Amniotic stem cell (primary cell): Measurements from ENCODE around the gene SLC22A12.
"Not testable (repeated sequence)": the region's sequence is repeated elsewhere in the genome, so short reads cannot be mapped to it uniquely, and the experiment has no call there.

Source experiments
- DNase-seq: peaks from one replicate; lab custom pipeline; 2025; lab: John Stamatoyannopoulos, UW

The SLC22A12 gene

DNA sequence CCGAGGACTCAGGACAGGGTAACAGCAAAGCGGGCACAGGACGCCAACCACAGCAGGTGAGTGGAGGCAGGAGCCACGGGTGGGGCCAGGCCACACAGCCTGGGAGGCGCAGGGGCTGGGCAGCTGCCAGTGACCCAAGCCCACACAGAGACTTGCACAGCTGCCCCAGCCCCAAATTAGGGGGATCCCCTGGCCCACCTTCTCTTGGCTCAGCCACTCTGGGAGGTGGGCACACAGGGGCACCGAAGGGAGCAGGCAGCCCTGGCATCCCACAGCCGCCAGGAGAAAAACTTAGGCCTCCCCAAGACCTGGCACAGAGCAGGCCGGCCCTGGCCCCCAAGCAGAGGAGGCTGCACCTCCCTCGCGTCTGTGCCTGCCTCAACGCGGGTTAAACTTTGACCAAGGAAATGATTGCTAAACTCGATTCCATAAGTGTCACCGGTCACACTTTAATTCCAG is at the start of gene SLC22A12:
Gene SLC22A12 (plus strand): TSS at position 458 of the 459 bp plus-strand sequence. CDS start 337 bp downstream, outside the sequence.
- DNase-seq = no peak

DNA sequence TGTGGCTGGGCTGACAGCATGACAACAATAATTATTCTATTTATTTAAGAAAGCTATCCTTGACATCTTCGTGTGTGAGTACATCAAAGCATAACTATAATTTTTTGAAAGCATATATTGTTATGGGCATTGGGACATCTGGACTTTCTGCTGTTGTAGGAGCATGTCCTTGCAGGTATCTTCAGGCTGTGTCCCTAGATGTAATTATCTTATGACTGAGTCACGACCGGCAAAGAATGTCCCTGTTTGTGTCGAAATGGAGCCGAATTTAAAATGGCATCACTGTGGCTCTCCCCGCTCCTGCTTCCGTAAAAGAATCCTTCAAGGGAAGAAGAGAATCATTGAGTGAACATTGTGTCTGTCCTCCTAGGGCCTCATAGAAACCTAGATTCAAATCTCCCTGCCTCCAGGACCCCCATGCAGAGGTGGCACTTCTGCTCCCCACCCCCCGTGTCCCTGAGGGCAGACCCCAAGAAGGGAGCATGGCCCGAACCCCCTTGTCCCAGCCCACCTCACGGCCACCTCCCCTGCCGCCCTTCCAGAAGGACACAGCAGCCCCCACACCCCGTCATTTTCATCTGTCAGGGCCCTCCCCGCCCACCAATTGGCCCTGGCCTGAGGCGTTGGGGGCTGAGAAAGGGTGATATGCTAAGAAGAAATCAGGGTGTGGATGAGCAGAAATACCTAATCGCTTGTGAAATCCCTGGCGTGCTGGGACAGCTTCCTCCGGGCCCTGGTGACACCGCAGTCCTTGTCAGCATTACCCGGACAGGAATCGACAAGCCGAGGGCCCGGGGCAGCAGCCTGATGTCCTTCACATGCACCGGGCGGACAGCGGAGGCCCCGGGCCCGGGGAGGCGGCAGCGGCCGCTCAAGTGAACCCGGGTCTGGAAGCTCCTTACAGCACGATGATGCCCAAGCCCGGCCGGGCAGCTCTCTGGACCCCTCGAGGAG is 48.6 kb upstream of the SLC22A12 start:
- DNase-seq = no peak

DNA sequence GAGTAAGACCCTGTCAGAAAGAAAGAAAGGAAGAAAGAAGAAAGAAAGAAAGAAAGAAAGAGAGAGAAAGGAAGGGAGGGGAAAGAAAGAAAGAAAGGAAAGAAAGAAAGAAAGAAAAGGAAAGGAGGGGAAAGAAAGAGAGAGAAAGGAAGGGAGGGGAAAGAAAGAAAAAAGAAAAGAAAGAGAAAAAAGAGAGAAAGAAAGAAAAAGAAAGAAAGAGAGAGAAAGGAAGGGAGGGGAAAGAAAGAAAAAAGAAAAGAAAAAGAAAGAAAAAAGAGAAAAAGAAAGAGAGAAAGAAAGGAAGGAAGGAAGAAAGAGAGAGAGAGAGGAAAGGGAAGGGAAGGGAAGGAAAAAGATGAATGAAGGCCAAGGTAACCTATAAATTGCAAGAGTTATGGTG is 47.2 kb upstream of the SLC22A12 start:
- DNase-seq = no peak

DNA sequence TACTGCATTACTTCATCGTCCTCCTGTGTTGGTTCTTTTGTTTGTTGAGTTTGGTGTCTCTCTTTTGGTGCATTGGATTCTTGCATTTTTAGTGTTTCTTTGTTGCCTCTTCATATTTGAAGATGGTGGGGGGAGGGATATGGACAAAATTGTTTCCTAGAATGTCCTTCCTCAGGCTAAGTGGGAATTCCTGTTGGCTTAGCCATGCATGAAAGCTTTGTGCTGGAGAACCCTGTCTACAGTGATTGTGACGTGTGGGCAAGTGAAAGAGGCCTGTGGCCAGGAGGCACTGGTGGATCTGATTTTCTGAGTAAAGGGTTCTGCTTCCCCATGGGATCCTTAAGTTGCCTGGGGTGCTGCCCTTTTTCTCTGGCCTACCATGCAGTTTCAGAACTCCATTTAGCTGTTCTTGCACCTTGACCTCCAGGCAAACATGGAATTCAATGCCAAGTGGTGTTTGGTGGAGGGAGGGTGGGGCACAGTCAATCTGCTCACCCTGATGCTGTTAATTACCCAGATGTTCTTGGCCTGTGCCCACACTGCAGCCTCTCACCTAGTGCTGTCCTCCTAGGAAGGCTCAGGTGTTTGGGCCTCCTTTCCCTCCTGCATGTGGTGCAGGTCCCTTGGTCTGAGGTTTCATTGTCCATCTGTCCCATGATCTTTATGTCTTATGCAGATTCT is 46.3 kb upstream of the SLC22A12 start:
- DNase-seq = no peak

DNA sequence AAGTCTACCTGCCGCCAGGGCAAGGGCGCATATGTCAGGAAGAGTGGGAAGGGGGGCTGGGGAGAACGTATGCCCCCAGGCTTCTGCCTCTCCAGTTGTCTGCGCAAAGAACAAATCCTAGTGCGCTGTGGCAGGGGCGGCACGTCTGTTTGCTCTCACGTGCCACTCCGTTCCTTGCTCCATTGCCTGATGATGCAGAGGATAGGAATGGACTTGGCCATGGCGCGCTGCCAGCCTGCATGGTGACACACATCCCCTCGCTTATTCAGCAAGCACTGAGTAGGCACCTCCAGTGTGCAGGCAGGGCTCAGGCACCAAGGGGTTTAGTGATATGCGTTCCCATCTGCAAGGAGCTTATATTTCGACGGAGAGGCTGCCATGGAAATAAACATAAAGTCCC is 45.4 kb upstream of the SLC22A12 start:
- no peak for DNase-seq

DNA sequence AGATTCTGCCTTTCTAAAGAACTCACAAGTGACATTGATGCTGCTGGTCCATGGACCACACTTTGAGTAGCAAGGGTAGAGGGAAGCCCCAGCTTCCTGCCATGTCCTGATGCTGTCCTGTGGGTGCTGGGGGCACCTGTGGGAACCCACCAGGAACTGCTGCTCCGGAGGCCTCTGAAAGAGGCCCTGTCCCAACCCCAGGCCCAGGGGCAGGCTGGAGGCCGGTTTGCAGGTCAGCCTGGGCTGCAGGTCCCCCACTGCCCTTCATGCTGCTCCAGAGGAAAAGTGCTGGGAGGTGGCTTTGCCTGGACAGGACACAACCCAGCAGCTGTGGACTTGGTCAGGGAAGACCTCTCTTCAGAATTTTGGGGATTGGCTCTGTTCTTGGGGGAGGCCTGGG is 44.8 kb upstream of the SLC22A12 start:
- DNase-seq = no peak

DNA sequence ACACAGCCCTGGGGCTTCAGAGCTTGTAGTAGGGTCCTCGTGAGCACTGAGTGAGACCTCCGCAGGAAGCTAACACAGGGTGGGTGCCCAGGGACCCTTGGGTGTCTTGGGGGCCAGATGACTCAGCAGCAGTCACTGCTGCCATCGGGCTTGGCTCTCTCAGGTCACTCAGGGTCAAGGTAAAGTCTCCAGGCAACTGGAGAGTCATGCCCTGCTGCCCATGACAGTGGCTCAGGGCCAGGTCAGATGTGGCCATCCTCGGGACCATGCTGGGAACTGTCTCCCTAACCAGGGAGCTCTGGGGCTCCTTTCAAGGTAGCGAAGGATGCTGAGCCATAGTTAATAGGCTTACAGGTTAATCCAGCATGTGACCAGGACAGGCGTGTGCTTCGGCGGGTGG is 44.4 kb upstream of the SLC22A12 start:
- DNase-seq = no peak

DNA sequence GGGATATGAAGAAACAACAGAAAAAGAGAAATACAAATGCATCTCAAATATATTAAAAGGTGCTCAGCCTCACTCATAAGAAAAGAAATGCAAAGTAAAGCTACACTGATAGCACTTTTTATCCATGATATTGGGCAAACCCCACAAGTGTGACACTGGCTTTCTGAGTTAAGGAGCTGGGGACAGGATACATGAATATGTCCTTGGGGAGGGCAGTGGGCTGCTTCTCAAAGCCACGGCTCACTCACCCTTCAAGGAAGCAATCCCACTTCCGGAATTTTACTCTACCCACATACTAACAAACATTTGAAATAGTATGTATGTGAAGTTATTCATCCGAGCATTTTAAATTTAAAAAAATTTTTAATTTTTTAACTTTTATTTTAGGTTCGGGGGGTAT is 41.1 kb upstream of the SLC22A12 start:
- DNase-seq = no peak

DNA sequence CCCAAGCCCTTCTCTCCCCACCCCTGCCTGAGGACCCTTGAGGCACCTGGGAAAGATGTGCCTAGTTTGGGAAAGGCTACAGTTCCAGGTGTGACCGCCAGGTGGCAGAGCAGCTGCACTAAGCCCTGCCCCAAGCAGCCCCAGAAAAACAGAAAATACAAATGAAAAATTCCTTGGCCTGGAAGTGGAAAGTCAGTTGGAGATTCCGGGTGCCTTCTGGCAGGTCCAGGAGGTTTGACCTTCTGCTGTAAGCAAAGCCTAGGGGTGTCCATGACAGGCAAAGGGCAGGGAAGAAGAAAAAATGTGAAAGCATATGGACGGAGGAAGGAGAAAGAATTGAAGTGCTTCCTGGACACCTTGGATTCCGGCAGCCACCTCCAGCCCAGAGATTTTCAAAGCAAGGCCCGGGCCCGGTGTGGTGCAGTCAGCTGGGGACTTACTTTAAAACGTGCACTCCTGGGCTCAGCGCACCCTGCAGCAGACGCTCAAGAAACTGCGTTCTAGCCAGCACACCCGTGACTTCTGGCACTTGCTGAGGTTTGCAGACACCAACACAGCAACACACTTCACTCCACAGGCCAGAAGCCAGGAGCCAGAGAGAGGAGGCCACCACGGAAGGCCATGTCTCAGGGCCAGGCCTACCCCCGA is 37.3 kb upstream of the SLC22A12 start:
- DNase-seq = no peak

DNA sequence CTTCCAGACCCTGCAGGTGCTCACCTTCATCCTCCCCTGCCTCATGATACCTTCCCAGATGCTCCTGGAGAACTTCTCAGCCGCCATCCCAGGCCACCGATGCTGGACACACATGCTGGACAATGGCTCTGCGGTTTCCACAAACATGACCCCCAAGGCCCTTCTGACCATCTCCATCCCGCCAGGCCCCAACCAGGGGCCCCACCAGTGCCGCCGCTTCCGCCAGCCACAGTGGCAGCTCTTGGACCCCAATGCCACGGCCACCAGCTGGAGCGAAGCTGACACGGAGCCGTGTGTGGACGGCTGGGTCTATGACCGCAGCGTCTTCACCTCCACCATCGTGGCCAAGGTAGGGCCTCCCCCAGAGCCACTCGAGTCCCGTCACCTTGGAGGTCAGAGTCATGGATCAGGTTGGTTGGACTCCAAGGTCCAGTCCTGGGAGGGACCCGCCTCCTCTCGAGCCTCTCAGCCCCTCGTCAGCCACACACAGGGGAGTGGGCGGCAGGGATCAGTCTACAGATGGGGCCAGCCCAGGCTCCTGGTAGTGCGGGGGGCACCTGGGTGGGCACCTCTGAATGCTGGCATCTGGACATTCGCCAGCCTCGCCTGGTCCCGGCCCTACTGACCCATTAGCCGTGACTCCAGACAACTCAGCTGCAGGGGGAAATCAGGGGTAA is 34.8 kb upstream of the SLC22A12 start:
- no peak for DNase-seq

DNA sequence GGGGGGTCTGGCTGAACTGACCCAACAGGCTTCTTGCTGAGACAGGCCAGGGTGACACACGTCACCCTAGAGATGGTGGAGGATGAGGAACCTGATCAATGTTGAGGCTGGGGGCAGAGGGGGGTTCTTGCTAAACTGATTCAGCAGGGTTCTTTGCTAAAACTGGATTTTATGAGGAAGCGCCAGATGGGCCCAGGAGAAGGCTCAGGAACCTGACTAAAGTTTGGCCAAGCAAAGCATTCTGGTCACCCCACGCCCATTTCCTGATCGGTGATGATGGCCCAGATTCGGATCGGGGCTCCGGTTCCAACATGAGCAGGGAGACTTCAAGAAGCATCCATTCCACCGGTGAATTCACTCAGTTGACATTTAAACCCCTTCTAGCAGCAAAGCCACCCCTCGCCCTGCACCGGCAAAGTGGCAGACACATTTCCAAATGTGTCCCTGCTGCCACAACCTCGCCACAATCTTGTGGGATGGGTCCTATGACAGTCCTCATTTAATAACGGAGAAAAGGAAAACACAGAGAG is 34.2 kb upstream of the SLC22A12 start:
- DNase-seq = no peak

DNA sequence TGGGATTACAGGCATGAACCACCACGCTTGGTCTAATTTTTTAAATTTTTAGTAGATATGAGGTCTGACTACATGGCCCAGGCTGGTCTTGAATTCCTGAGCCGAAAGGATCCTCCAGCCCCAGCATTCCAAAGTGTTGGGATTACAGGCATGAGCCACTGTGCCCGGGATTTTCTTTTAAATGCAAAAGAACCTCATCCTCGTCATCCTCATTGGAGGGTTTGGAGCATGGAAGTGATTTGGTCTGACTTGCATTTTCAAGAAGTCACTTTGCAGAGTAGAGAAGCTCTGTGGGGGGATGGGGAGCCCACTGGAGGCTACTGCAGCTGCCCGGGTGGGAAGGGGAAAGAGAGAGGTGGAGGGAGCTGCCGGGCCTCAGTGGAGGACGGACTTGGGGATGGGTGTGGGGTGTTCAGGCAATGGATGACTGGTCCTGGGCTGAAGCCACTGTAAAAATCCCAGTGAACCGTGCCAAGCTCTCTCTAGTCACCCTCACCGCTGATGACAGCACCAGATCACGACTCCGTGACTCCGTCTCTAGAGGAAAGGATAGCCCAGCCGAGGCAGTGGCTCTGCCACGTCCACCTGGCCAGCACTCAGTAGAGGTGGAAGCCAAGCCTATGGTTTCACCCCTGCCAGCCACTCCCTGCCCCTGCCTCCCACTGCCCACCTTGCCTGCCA is 32.8 kb upstream of the SLC22A12 start:
- DNase-seq = no peak

DNA sequence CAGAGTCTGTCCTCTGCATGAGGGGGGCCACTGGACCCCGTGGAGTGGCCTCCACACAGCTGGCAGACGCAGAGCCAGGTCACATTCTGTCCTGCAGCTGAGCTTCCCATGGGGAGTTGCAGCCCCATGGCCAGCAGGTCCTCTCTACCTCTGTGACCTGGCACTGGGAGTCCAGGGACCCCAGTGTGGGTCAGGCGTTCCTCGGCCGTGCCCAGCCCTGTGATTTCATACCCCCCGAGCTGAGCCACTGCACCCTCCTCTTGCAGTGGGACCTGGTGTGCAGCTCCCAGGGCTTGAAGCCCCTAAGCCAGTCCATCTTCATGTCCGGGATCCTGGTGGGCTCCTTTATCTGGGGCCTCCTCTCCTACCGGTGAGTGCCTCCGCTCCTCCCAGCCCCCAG is 32.2 kb upstream of the SLC22A12 start:
- DNase-seq = no peak

DNA sequence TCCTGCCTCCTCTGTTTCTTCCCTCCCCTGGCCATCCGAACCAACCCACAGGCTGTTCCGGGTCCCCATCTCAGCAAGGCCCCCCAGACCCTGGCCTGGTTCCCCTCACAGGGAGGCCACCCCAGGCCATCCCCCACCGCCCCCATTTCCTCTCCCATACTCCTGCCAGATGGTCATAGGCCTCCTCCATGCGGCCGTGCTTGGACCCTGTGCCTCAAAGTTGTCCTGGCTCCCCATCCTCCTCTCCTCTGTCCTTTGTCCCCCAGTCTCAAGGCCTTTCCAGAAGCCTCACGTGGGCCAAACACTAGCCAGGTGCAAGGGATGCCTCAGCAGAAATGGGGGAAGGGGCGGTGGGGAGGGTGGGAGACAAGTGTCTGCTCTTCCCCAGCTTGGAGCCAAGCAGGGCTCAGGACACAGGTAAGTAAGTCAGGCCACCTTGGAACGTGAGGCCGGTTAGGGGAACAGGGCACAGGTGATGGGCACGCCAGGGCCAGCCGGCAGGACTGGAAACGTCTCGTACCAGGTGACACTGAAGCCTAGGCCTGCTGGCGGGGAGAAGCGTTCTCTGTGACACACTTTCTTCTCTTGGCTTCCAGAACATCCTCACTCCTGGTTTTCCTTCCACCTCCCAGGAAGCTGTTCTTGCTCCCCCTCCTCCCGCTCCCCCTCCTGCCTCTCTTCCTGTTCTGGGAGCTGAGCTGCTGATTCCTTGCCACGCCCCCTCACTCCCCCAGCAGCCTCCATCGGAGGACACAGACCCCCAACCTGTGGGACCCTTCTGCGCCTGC is 31.5 kb upstream of the SLC22A12 start:
- no peak for DNase-seq

DNA sequence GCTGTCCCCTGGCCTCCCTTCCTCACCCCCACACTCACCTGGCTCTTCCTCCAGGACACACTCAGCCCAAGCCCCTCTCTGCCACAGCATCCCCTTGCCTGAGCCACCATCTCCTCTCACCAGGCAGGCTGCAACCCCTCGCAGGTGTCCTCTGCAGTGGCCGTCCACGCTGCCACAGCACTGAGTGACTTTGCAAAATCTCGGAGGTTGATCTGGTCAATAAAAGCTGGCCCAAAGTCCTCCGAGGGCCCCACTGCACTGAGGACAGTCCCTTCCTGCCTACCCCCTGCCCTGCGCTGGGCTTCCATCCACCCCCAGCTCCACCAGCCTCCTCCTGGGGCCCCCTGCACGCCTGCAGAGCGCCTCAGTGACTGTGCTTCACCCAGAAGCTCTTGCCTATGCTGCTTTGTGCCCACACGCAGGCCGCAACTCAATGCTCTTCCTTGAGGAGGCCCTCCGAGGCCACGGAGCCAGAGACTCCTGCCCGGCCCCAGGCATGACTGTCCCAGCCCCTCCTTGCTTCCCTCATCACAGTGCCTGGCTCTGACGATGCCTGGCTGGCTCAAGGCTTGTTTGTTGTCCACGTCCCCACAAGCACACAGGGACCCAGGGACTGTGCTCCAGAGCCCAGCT is 30.8 kb upstream of the SLC22A12 start:
- no peak for DNase-seq

DNA sequence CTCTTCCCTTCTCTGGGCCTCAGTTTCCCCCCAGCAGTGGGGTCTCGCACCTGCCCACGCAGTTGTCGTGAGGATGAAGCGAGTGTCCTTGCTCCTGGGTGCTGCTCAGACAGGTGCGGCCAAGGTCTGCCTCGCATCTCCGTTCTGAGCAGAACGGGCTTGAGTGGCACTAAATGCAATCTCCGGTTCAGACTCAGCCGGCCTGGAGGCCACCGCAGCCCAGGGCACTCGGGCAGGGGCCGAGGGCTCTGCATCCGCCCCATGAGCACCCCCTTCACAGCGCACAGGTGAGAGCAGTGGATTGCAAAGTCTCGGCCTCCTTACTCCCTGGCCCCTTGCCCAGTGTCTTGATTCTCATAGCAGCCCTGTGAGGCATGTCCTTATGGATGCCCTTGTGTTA is 30.1 kb upstream of the SLC22A12 start:
- DNase-seq = no peak

DNA sequence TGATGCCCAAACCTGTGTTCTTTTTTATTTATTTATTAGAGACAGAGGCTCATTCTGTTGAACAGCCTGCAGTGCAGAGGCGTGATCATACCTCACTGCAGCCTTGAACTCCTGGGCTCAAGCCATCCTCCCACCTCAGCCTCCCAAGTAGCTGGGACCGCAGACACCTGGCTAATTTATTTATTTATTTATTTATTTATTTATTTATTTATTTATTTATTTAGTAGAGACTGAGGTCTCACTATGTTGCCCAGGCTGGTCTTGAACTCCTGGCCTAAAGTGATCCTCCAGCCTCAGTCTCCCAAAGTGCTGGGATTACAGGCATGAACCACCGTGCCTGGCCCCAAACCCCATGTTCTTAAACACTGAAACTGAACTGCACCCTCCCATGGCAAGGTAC is 29.6 kb upstream of the SLC22A12 start:
- DNase-seq = not testable (repeated sequence)

DNA sequence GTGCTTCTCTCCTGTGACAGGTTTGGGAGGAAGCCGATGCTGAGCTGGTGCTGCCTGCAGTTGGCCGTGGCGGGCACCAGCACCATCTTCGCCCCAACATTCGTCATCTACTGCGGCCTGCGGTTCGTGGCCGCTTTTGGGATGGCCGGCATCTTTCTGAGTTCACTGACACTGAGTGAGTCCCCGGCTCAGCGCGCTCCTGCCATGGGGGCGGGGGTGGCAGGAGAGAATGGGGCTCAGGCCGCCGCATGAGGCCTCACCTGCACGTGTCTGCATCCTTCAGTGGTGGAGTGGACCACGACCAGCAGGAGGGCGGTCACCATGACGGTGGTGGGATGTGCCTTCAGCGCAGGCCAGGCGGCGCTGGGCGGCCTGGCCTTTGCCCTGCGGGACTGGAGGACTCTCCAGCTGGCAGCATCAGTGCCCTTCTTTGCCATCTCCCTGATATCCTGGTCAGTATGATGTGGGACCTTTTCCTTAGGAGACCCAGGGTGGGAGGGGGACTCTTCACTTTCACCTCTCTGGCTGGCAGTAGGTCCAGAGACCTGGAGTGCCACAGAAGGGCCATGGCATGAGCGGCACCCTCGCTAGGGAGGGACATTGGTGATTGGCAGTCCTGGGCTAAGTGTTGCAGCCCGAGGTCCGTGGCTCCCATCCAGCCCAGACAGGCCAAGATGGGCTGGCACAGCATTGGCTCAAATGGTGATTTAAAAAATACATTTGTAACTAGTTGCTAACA is 28.9 kb upstream of the SLC22A12 start:
- DNase-seq = no peak

DNA sequence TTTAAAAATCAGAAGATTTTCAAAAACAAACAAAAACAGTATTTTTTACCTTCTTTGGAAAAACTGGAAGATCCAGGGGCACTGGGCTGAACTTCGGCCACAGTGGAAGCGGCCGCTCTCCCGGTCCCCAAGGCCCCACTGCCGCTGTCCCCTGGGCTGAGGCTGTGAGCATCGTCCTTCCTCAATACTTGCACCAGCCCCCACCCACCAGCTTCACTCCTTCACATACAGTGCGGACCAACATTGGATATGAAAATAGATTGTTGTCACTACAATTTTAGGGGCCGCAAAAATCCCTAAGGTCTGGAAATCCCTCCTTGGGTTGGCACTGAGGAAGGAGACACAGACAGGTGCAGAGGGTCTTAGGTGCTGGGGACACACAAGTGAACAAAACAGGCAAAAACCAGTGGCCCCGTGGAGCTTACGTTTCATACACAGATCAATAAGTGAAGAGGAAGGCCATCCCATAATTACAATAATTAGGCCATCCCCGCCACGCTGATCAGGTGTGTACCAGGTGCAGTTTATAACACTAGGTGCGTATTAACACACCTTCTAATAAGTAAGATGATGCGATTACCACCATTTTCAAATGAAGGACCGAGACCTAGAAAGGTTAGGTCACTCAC is 28.2 kb upstream of the SLC22A12 start:
- DNase-seq = no peak
